ENCODE data around the gene C1QTNF1. TPM values are rescaled to one million over a fixed set of nuclear protein-coding genes. Genes with fewer than 3 reads are reported as not detected.

Gene C1QTNF1
- total and polyA plus RNA-seq, 2 donors (not counting 3 experiments of a cell fraction or from before 2014, with no cell fraction given), result 2.5 to 4.0 TPM

DNA sequence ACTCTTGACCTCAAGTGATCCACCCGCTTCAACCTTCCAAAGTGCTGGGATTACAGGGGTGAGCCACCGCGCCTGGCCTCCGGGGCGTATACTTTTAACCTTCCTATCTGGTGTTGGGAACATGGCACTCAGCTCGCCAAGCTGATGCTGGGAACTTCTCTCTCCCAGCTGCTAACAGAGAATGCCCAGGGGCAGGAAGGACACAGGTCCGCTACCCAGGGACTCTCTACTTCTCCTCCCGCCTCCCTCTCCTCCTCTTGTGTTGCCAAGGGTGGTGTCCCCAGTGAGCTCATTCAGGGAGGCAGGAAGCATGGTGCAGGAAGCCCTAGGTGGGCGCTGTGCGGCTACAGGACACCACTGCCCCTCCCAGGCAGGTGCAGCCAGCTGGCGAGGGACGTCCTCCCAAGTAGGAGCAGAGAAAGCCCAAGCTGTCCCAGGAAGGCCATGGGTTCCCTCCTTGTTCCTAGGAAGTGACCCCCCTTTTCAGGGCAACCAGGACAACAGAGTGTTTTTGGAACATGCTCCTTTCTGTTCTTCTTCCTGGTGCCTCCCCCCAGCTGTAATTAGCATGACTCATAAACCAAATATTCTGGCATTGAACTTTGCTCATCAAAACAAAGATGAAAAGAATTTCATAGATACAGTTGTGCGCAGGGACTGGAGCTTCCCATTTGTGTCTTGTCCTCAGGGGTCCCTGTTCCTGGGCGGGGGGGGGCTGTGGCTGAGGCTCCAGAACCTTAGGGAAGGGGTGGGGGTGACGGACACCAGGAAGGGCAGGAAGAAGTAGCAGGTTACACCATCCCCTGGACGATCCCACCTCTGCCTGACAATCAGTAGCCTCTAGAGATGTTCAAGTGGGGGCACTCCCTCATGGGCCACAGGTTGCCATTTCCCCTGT lies 2.7 kb downstream of the C1QTNF1 start:
- Histone ChIP-seq H3K9me3 (replicated peaks; ENCODE audit: control insufficient read depth, insufficient read depth, low read length) (no peaks in the 10 kb centered on the region), H3K4me3 (replicated peaks in 1 of 3; ENCODE audit: insufficient read depth in 1 of 3, low read depth in 1 of 3, low read length in 3 of 3) (no peak overlapping the region), H3K27me3 (ENCODE audit: control insufficient read depth in 2 of 2, insufficient read depth in 2 of 2, low read length in 2 of 2) (peaks cover 0 to 14% of the 10 kb centered on the region in 2 experiments), H3K79me2 (ENCODE audit: control insufficient read depth, insufficient read depth, low read length) (no peaks in the 10 kb centered on the region), H3K27ac (ENCODE audit: insufficient read depth, low read depth, low read length) (no peak overlapping the region), H3K9me1 (replicated peaks; ENCODE audit: control insufficient read depth, extremely low read depth, insufficient read depth, low read length) (no peaks in the 10 kb centered on the region), H2AFZ (ENCODE audit: low read depth, low read length) (peak overlapping the region; percentile 38), H3K36me3 (ENCODE audit: control insufficient read depth in 2 of 2, extremely low read depth in 1 of 2, insufficient read depth in 2 of 2, low read length in 2 of 2) (no peaks in the 10 kb centered on the region), H4K20me1 (replicated peaks; ENCODE audit: control insufficient read depth, extremely low read depth, insufficient read depth, low read length) (no peaks in the 10 kb centered on the region), H3K9ac (replicated peaks; ENCODE audit: extremely low read depth, insufficient read depth, low read length) (no peak overlapping the region), H3K4me1 (ENCODE audit: control insufficient read depth, extremely low read depth, insufficient read depth, low read length) (peaks cover 28% of the 10 kb centered on the region), H3K4me2 (ENCODE audit: insufficient read depth, low read length) (peak overlapping the region; percentile 49)
- POLR2A ChIA-PET, result interaction anchor here (1.1 kb wide), 1 partner anchor 17 kb away, joined by 3 read pairs; the partner anchor contains the start of gene CANT1
- CTCF ChIA-PET, result interaction anchor here (0.7 to 6.2 kb wide), 10 partner anchors 9 to 374 kb away, joined by 3 to 91 read pairs (median 5); no protein-coding TSS in a partner anchor
- TF ChIP-seq, protein P1, sequence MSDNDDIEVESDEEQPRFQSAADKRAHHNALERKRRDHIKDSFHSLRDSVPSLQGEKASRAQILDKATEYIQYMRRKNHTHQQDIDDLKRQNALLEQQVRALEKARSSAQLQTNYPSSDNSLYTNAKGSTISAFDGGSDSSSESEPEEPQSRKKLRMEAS (IDR thresholded peaks at IDR 0.05; ENCODE audit: insufficient read depth, insufficient read length), result no peak
- TF ChIP-seq JUN (IDR thresholded peaks at IDR 0.05; ENCODE audit: borderline replicate concordance, insufficient read depth, insufficient read length, low read depth) (peak; percentile 71), POLR2A (IDR thresholded peaks at IDR 0.05; ENCODE audit: low read depth, low read length) (no peak), MYC (IDR thresholded peaks at IDR 0.05; ENCODE audit: low read depth, low read length) (no peak), FOS (IDR thresholded peaks at IDR 0.05; ENCODE audit: borderline replicate concordance, insufficient read depth, low read length) (peak; percentile 64), POLR2AphosphoS5 (IDR thresholded peaks at IDR 0.05; ENCODE audit: insufficient read depth, low read depth, low read length) (no peak)
- DNase-seq (ENCODE audit: low read depth, low spot score) (no peak), FAIRE-seq (peak; percentile 87)
- dilution Hi-C loops (cut with MboI; ENCODE audit: extremely low pct_ligation_motif_present, low sequenced_read_pairs), result no loop called here
- intact Hi-C loops (cut with micrococcal nuclease), result loop anchor here (1.0 kb wide), 1 partner anchor 7 kb away; no protein-coding TSS in a partner anchor
- no TSS peak for BruUV-seq (replicated peaks)
